ENCODE results near the gene TPPP2. TPM values are rescaled to one million over a fixed set of nuclear protein-coding genes. Genes with fewer than 3 reads are reported as not detected.

Gene TPPP2
- total and polyA plus RNA-seq, 2 donors (not counting 1 experiment from before 2014, with no cell fraction given), result not detected

DNA sequence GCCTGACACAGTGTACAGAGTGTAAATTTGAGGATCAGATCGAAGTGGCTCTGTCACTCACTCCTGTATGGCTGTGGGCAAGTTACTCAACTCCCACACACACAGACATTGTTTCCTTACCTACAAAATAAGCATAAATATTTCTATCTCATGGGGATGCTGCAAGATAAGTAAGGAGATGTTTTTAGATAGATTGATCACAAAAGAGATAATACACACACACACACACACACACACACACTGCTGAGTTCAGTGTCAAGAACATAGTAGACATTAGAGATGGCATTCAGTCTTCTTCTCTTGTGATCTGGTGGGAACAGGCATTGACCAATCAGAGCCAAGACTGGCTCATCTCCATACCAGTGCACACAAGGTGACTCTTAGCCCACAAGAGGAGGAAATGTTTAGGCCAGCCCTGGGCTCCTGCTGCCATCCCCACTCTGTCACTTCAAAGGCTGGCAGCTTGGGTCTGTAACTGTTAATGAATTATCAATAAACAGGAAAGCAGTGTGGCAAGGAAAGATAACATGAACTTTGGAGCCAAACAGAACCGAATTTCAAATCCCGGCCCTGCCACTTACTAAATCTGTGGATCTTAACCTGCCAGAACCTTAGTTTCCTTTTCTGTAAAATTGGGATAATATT, 24.2 kb downstream of the TPPP2 start:
- Histone ChIP-seq H2AFZ (ENCODE audit: low read length) (no peak overlapping the region), H3K36me3 (ENCODE audit: control insufficient read depth, insufficient read depth, low read length) (no peaks in the 10 kb centered on the region), H3K4me1 (ENCODE audit: control insufficient read depth, extremely low read depth, insufficient read depth, low read length) (no peaks in the 10 kb centered on the region)

DNA sequence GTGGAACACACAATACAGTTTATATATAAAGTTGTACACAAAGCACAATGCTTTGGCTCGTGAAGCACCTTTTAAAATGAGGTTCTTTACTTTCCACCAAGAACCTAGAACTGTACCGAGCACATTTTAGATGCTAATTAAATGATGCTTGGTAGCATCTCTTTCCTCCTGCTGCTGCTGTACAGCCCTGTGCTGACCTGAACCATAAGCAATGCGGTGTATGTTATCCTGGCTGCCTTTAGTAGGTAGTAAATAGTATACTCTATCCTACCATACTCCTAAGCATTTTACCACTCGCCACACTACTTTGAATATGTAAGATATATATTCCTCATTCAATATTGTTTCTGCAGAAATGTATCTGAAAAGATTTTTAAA, 24.7 kb downstream of the TPPP2 start:
- Histone ChIP-seq H3K9ac (ENCODE audit: insufficient read depth, low read length) (no peak overlapping the region), H3K79me2 (ENCODE audit: control insufficient read depth, insufficient read depth, low read length) (no peaks in the 10 kb centered on the region), H3K27ac (ENCODE audit: insufficient read depth, low read length) (no peak overlapping the region), H4K20me1 (ENCODE audit: control insufficient read depth, extremely low read depth, insufficient read depth, low read length) (no peaks in the 10 kb centered on the region), H3K4me2 (ENCODE audit: extremely low read depth, insufficient read depth, low read length) (no peak overlapping the region), H3K9me3 (ENCODE audit: control insufficient read depth, insufficient read depth, low read depth, low read length) (no peaks in the 10 kb centered on the region), H3K27me3 (ENCODE audit: control insufficient read depth, insufficient read depth, low read length) (no peaks in the 10 kb centered on the region), H2AFZ (ENCODE audit: low read length) (no peak overlapping the region), H3K4me1 (ENCODE audit: control insufficient read depth, extremely low read depth, insufficient read depth, low read length) (no peaks in the 10 kb centered on the region), H3K36me3 (ENCODE audit: control insufficient read depth, insufficient read depth, low read length) (no peaks in the 10 kb centered on the region), H3K4me3 (replicated peaks in 1 of 4; ENCODE audit: control extremely low read depth in 1 of 4, insufficient read depth in 1 of 4, low read depth in 3 of 4, low read length in 4 of 4) (no peak overlapping the region)
- DNase-seq (ENCODE audit: low read depth in 2 of 2), result no peak
- no peak for TF ChIP-seq EZH2 (IDR thresholded peaks at IDR 0.05; ENCODE audit: low read length, missing control alignments)
- TF ChIP-seq, protein P1, sequence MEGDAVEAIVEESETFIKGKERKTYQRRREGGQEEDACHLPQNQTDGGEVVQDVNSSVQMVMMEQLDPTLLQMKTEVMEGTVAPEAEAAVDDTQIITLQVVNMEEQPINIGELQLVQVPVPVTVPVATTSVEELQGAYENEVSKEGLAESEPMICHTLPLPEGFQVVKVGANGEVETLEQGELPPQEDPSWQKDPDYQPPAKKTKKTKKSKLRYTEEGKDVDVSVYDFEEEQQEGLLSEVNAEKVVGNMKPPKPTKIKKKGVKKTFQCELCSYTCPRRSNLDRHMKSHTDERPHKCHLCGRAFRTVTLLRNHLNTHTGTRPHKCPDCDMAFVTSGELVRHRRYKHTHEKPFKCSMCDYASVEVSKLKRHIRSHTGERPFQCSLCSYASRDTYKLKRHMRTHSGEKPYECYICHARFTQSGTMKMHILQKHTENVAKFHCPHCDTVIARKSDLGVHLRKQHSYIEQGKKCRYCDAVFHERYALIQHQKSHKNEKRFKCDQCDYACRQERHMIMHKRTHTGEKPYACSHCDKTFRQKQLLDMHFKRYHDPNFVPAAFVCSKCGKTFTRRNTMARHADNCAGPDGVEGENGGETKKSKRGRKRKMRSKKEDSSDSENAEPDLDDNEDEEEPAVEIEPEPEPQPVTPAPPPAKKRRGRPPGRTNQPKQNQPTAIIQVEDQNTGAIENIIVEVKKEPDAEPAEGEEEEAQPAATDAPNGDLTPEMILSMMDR (conservative IDR thresholded peaks at IDR 0.05 in 1 of 2, IDR thresholded peaks at IDR 0.05 in 1 of 2; ENCODE audit: low read depth in 1 of 2, low read length in 2 of 2), result no peak

More for the DNA sequence above, 24.2 kb downstream of the TPPP2 start:
- H3K4me3 ChIP-seq (replicated peaks in 1 of 4; ENCODE audit: control extremely low read depth in 1 of 4, insufficient read depth in 1 of 4, low read depth in 3 of 4, low read length in 4 of 4), result no peak overlapping the region
- H4K20me1 ChIP-seq (ENCODE audit: control insufficient read depth, extremely low read depth, insufficient read depth, low read length), result no peaks in the 10 kb centered on the region
- no peak for TF ChIP-seq EZH2 (IDR thresholded peaks at IDR 0.05; ENCODE audit: low read length, missing control alignments)
- TF ChIP-seq, protein P1 (conservative IDR thresholded peaks at IDR 0.05 in 1 of 2, IDR thresholded peaks at IDR 0.05 in 1 of 2; ENCODE audit: low read depth in 1 of 2, low read length in 2 of 2), result no peak
- no peaks in the 10 kb centered on the region for H3K27me3 ChIP-seq (ENCODE audit: control insufficient read depth, insufficient read depth, low read length)
- H3K9me3 ChIP-seq (ENCODE audit: control insufficient read depth, insufficient read depth, low read depth, low read length), result no peaks in the 10 kb centered on the region
- DNase-seq (ENCODE audit: low read depth in 2 of 2), result no peak
- no peak overlapping the region for H3K9ac ChIP-seq (ENCODE audit: insufficient read depth, low read length)
- no peaks in the 10 kb centered on the region for H3K79me2 ChIP-seq (ENCODE audit: control insufficient read depth, insufficient read depth, low read length)
- H3K4me2 ChIP-seq (ENCODE audit: extremely low read depth, insufficient read depth, low read length), result no peak overlapping the region
- H3K27ac ChIP-seq (ENCODE audit: insufficient read depth, low read length), result no peak overlapping the region

DNA sequence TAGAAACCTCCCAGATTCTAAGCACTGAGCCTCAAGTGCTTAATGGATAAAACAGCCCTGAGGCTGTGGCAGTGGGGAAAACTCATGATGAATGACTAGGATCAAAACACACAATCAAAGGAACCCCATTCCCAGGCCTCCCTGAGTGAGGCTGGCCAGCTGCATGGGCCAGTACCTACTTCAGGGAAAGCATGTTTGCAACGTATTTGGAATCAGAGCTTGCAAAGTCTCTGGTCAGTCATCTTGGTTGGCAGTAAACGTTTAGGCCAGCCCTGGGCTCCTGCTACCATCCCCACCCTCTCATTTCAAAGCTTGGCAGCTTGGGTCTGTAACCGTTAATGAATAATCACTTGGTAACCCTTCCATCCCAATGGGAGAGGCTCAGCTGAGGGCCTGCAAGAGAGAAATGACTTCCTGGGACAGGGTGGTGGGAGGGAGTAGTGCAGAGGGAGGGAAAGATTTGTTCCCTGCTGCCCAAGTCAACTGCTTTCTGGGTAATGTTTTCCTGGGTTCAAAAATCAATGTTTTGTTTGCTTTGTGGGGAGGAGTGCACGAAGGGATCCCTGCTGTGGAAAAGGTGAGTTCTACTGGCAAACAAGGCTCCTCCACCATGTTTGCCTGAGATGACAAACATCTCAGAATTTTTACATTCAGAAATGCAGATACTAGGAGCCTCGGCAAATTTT, 25.6 kb downstream of the TPPP2 start:
- DNase-seq (ENCODE audit: low read depth in 2 of 2), result no peak
- Histone ChIP-seq H3K36me3 (ENCODE audit: control insufficient read depth, insufficient read depth, low read length) (no peaks in the 10 kb centered on the region), H3K4me2 (ENCODE audit: extremely low read depth, insufficient read depth, low read length) (no peak overlapping the region), H3K79me2 (ENCODE audit: control insufficient read depth, insufficient read depth, low read length) (no peaks in the 10 kb centered on the region), H3K9me3 (ENCODE audit: control insufficient read depth, insufficient read depth, low read depth, low read length) (no peaks in the 10 kb centered on the region), H3K27me3 (ENCODE audit: control insufficient read depth, insufficient read depth, low read length) (peaks cover 3% of the 10 kb centered on the region), H3K4me3 (replicated peaks in 1 of 4; ENCODE audit: control extremely low read depth in 1 of 4, insufficient read depth in 1 of 4, low read depth in 3 of 4, low read length in 4 of 4) (no peak overlapping the region), H4K20me1 (ENCODE audit: control insufficient read depth, extremely low read depth, insufficient read depth, low read length) (no peaks in the 10 kb centered on the region), H3K9ac (ENCODE audit: insufficient read depth, low read length) (no peak overlapping the region), H3K27ac (ENCODE audit: insufficient read depth, low read length) (no peak overlapping the region), H3K4me1 (ENCODE audit: control insufficient read depth, extremely low read depth, insufficient read depth, low read length) (no peaks in the 10 kb centered on the region), H2AFZ (ENCODE audit: low read length) (no peak overlapping the region)
- TF ChIP-seq, protein P1 (conservative IDR thresholded peaks at IDR 0.05 in 1 of 2, IDR thresholded peaks at IDR 0.05 in 1 of 2; ENCODE audit: low read depth in 1 of 2, low read length in 2 of 2), result no peak
- no peak for TF ChIP-seq EZH2 (IDR thresholded peaks at IDR 0.05; ENCODE audit: low read length, missing control alignments)

Measured in fibroblast of lung (primary cell).